Measurements from ENCODE around the gene SFTPB.
A peak's percentile ranks its signal among the peaks of the same experiment; 100 is the strongest.
"Not testable (repeated sequence)": the region's sequence is repeated elsewhere in the genome, so short reads cannot be mapped to it uniquely, and the experiment has no call there.

SFTPB gene

GRCh38 chr2:85615413-85615728 lies 52.6 kb downstream of the SFTPB start:
- no peak for DNase-seq (ENCODE audit: low spot score)
- Mint-ChIP-seq H3K4me1 (ENCODE audit: low read depth) (peaks cover 15% of the 10 kb centered on the region), H3K36me3 (ENCODE audit: low read depth) (peaks cover 21% of the 10 kb centered on the region), H3K4me3 (peak overlapping the region; percentile 95), H3K27me3 (ENCODE audit: low read depth) (no peaks in the 10 kb centered on the region), H3K27ac (no peak overlapping the region), H3K9me3 (no peaks in the 10 kb centered on the region)

- Mint-ChIP-seq H3K36me3 (ENCODE audit: low read depth) (peaks cover 25% of the 10 kb centered on the region), H3K4me1 (ENCODE audit: low read depth) (peaks cover 18% of the 10 kb centered on the region)
- not testable (repeated sequence) for DNase-seq (ENCODE audit: low spot score); H3K27ac Mint-ChIP-seq; H3K4me3 Mint-ChIP-seq; H3K27me3 Mint-ChIP-seq (ENCODE audit: low read depth); H3K9me3 Mint-ChIP-seq
Measured at GRCh38 chr2:85614757-85615156, 53.2 kb downstream of the SFTPB start.

- H3K27ac Mint-ChIP-seq = no peak overlapping the region
Measured at GRCh38 chr2:85613717-85614515, 54.1 kb downstream of the SFTPB start.

DNA sequence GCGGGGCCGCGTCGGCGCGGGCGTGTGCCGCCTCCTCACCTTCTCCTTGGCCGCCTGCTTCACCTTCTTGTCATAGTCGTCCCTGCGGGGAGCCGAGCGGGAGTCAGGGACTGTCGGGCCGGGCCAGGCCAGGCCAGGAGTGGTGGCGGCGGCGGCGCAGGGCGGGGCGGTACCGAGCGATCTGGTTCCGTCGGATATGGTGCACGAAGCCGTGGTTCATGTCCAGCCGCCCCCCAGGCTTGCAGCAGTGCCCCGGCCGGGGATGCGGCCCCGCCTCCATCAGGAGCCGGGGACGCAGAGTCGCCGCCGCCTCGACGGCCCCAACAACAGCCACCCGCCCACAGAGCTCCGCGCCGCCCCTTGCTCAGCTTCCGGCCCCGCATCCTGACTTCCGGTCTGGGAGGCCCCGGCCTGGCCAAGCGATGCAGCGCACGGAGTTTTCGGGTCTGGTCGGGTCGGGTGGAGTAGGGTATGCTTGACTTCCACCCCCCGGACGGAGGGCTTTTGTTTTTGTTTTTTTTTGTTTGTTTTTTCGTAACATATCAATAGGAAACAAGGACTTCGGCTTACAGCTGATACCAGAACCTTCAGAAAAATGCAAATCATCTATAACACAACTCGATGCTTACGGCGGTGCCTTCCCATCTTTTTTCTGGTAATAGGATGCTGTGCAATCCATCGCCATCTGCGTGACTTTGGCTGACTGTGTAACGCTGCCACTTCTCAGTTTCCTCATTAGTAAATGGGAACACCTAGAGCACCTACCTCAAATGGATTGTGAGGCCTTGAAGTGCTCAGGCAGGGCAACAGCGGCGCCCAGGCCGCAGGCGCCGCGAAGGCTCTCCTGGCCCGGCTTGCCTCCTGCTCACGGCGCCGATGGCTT lies 56.1 kb downstream of the SFTPB start, which contains the start of gene C2orf68:
C2orf68 (minus strand) TSS at position 362 of the 883 bp plus-strand sequence; CDS start at position 280, 82 bp downstream.
- no peaks in the 10 kb centered on the region for H3K9me3 Mint-ChIP-seq
- peaks cover 23% of the 10 kb centered on the region for H3K36me3 Mint-ChIP-seq (ENCODE audit: low read depth)
- peak; percentile 92 for DNase-seq (ENCODE audit: low spot score)
- peak within 1 kb of the TSS; percentile 89 for H3K27ac Mint-ChIP-seq
- no peaks in the 10 kb centered on the region for H3K27me3 Mint-ChIP-seq (ENCODE audit: low read depth)
- peaks cover 15% of the 10 kb centered on the region for H3K4me1 Mint-ChIP-seq (ENCODE audit: low read depth)
- peak within 1 kb of the TSS; percentile 97 for H3K4me3 Mint-ChIP-seq

More at GRCh38 chr2:85613717-85614515, 54.1 kb downstream of the SFTPB start:
- no peaks in the 10 kb centered on the region for H3K9me3 Mint-ChIP-seq
- no peaks in the 10 kb centered on the region for H3K27me3 Mint-ChIP-seq (ENCODE audit: low read depth)
- DNase-seq (ENCODE audit: low spot score) = no peak
- peaks cover 21% of the 10 kb centered on the region for H3K4me1 Mint-ChIP-seq (ENCODE audit: low read depth)
- peaks cover 24% of the 10 kb centered on the region for H3K36me3 Mint-ChIP-seq (ENCODE audit: low read depth)
- no peak overlapping the region for H3K4me3 Mint-ChIP-seq

DNA sequence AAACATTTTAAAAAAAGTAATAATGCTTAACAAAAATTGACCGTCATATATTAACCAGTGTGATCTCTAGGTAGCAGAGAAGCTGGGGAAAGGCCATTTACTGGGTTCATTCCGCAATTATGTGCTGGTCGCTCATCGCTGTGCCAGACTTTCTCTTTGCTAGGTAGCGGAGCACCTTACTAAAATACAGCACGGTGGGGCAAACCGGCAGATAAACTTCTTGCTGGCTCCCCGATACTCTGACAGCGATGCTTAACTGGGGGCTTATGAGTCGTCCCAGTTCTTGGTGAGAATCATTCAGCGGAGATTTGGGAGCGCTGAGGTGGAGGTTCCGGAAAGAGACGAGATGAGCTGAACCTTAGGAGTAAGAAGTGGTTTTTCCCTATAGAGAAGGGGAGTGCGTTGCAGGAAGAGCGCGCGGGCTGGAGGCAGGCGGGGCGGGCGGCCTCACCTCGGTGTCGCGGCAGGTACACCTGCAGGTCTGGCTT lies 56.7 kb downstream of the SFTPB start:
- Mint-ChIP-seq H3K4me3 (peak overlapping the region; percentile 97), H3K9me3 (no peaks in the 10 kb centered on the region), H3K27me3 (ENCODE audit: low read depth) (no peaks in the 10 kb centered on the region), H3K36me3 (ENCODE audit: low read depth) (peaks cover 23% of the 10 kb centered on the region), H3K4me1 (ENCODE audit: low read depth) (peaks cover 15% of the 10 kb centered on the region), H3K27ac (peak overlapping the region; percentile 88)
- DNase-seq (ENCODE audit: low spot score) = no peak

Data from T-helper 2 cell treated with Interferon-gamma antibody and Interleukin-4, amounts not matched to agents 5 μg/mL and 100 μg/mL, for 36 hours (primary cell).